Neuronal stem cell (in vitro differentiated cells): Measurements from ENCODE around the gene PHF3.

Experiments
- DNase-seq: peaks from one replicate; pipeline ENCODE4 v3.0.0-alpha.2; 2013; ENCODE audit warnings: low spot score
- H2AFZ ChIP-seq: one replicate; pipeline ENCODE4 v1.6.1; 2013; ENCODE audit warnings: mild to moderate bottlenecking, low read length, inconsistent platforms
- H2AK5ac ChIP-seq: 2 replicates; pipeline ENCODE4 v1.6.1; 2013; ENCODE audit warnings: low read depth, mild to moderate bottlenecking, inconsistent platforms, low read length, moderate library complexity, mixed read lengths
- H2BK120ac ChIP-seq: 2 replicates; pipeline ENCODE4 v1.6.1; 2013; ENCODE audit warnings: low read depth, mild to moderate bottlenecking, inconsistent platforms, low read length, moderate library complexity, mixed read lengths
- H2BK12ac ChIP-seq: one replicate; pipeline ENCODE4 v1.6.1; 2013; ENCODE audit warnings: low read length, inconsistent platforms
- H2BK15ac ChIP-seq: 2 replicates; pipeline ENCODE4 v1.6.1; 2013; ENCODE audit warnings: mild to moderate bottlenecking, low read length, inconsistent platforms, mixed read lengths
- H2BK5ac ChIP-seq: one replicate; pipeline ENCODE4 v1.6.1; 2013; ENCODE audit warnings: inconsistent platforms, mild to moderate bottlenecking, low read length, moderate library complexity
- H3K14ac ChIP-seq: one replicate; pipeline ENCODE4 v1.6.1; 2013; ENCODE audit warnings: low read length, inconsistent platforms
- H3K18ac ChIP-seq: 2 replicates; pipeline ENCODE4 v1.6.1; 2013; ENCODE audit warnings: low read length, inconsistent platforms
- H3K23ac ChIP-seq: 2 replicates; pipeline ENCODE4 v1.6.1; 2013; ENCODE audit warnings: low read depth, mild to moderate bottlenecking, mixed read lengths, low read length, inconsistent platforms; ENCODE audit not compliant: poor library complexity
- H3K27ac ChIP-seq: replicated peaks from 3 replicates; pipeline ENCODE4 v1.5.1; 2013; ENCODE audit warnings: low read length, inconsistent platforms
- H3K27me3 ChIP-seq, 3 experiments: 2 replicates each; pipeline ENCODE4 v1.6.1; 2013; ENCODE audit warnings: low read length in 3 of 3, mild to moderate bottlenecking in 2 of 3, inconsistent platforms in 1 of 3, low read depth in 1 of 3, mixed read lengths in 1 of 3, moderate library complexity in 1 of 3; ENCODE audit not compliant: control insufficient read depth in 3 of 3, insufficient read depth in 3 of 3
- H3K36me3 ChIP-seq, 2 donors: replicated peaks in 1 of 2; 2 replicates each; pipeline ENCODE4 v1.6.1; 2013; ENCODE audit warnings: low read length in 2 of 2; ENCODE audit not compliant: control insufficient read depth in 2 of 2, insufficient read depth in 2 of 2
- H3K4ac ChIP-seq: 2 replicates; pipeline ENCODE4 v1.6.1; 2013; ENCODE audit warnings: inconsistent platforms, mild to moderate bottlenecking, low read length, moderate library complexity
- H3K4me1 ChIP-seq, 2 donors: 1 replicate in 1 of 2; 2 replicates in 1 of 2; pipeline ENCODE4 v1.6.1; 2013; ENCODE audit warnings: low read length in 2 of 2, low read depth in 1 of 2; ENCODE audit not compliant: control insufficient read depth in 2 of 2, insufficient read depth in 1 of 2
- H3K4me2 ChIP-seq: one replicate; pipeline ENCODE4 v1.6.1; 2013; ENCODE audit warnings: mild to moderate bottlenecking, low read length, inconsistent platforms; ENCODE audit not compliant: insufficient read depth, poor library complexity, severe bottlenecking
- H3K4me3 ChIP-seq, 2 donors: 2 replicates each; pipeline ENCODE4 v1.5.1; 2013; ENCODE audit warnings: low read length in 2 of 2, mild to moderate bottlenecking in 2 of 2, inconsistent platforms in 1 of 2, moderate library complexity in 1 of 2
- H3K79me1 ChIP-seq: one replicate; pipeline ENCODE4 v1.6.1; 2013; ENCODE audit warnings: low read depth, mild to moderate bottlenecking, inconsistent platforms, low read length, moderate library complexity
- H3K9ac ChIP-seq: one replicate; pipeline ENCODE4 v1.6.1; 2013; ENCODE audit warnings: mild to moderate bottlenecking, low read depth, low read length, inconsistent platforms; ENCODE audit not compliant: poor library complexity
- H3K9me3 ChIP-seq, 2 donors: replicated peaks in 1 of 2; 2 replicates each; pipeline versions ENCODE3 to v1.6.1; 2013; ENCODE audit warnings: low read length in 2 of 2, mild to moderate bottlenecking in 2 of 2, inconsistent platforms in 1 of 2, low read depth in 1 of 2, mixed read lengths in 1 of 2, moderate library complexity in 1 of 2; ENCODE audit not compliant: control insufficient read depth in 2 of 2, insufficient read depth in 1 of 2
- H4K8ac ChIP-seq: one replicate; pipeline ENCODE4 v1.6.1; 2013; ENCODE audit warnings: low read depth, mild to moderate bottlenecking, inconsistent platforms, low read length, moderate library complexity
- H4K91ac ChIP-seq: one replicate; pipeline ENCODE4 v1.6.1; 2013; ENCODE audit warnings: low read length, low read depth, mild to moderate bottlenecking, inconsistent platforms; ENCODE audit not compliant: poor library complexity
- WGBS, 2 donors: extraction: QIAGEN DNeasy Blood & Tissue Kit; methylation state at CpG; one replicate each; pipeline ENCODE4 v1.1.7; 2013; ENCODE audit warnings: missing lambda C conversion rate in 2 of 2, mixed read lengths in 1 of 2; ENCODE audit not compliant: insufficient read length in 2 of 2, insufficient replicate concordance in 1 of 2; ENCODE audit errors: extremely low coverage in 2 of 2; 5-methylcytosine and 5-hydroxymethylcytosine counted together

Gene PHF3

DNA sequence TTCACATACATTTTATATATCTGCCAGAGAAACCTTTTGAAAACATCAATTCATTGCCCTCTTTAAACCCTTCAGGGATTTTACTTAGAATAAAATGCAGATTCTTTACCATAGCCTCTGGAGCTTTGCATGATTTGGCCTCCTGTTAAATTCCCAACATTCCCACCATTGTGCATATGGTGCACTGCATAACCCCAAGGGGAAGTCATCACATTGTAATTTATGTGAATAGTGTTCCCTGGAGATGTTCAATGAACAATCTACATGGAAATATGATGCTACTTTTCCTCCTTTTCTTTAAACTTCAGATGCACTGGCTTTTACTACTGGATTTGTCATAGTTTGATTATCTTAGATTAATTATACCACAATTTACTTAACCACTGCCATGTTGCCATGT, 94.7 kb downstream of the PHF3 start:
- H3K4me2 ChIP-seq, result no peak overlapping the region
- no peak overlapping the region for H3K9ac ChIP-seq
- H3K23ac ChIP-seq, result no peak overlapping the region
- H3K79me1 ChIP-seq, result no peaks in the 10 kb centered on the region
- no peaks in the 10 kb centered on the region for H3K9me3 ChIP-seq
- H3K18ac ChIP-seq, result no peak overlapping the region
- no peak overlapping the region for H4K8ac ChIP-seq
- no peak overlapping the region for H2BK5ac ChIP-seq
- H2AFZ ChIP-seq, result no peak overlapping the region
- H4K91ac ChIP-seq, result no peak overlapping the region
- H3K27ac ChIP-seq, result no peak overlapping the region
- no peak overlapping the region for H3K14ac ChIP-seq
- no peak overlapping the region for H2BK15ac ChIP-seq
- no peaks in the 10 kb centered on the region for H3K4me1 ChIP-seq
- H2BK12ac ChIP-seq, result no peak overlapping the region
- no peak overlapping the region for H3K4ac ChIP-seq
- H3K36me3 ChIP-seq, result no peaks in the 10 kb centered on the region
- no peak overlapping the region for H2BK120ac ChIP-seq
- no peak for DNase-seq
- H3K27me3 ChIP-seq, result no peaks in the 10 kb centered on the region
- H3K4me3 ChIP-seq, result no peak overlapping the region
- H2AK5ac ChIP-seq, result no peak overlapping the region

DNA sequence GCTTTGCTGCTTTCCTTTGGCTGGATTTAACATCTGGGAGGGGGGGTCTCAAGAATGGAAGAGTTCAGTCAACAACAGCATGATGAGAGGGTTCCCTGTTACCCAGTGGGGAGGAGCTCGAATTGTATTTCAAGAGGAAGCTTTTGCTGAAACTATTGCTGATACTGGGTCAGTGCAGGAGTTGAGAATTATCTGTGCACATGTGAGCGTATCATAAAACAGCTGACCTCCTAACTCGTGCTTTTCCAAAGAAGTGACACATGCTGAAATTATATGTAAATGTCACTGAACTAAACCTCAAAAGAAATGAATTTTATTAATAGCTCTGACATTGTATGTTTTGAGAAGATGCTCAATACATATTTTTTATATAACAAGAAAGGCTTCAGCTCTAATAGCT, 96.3 kb downstream of the PHF3 start:
- H4K8ac ChIP-seq, result no peak overlapping the region
- H2BK5ac ChIP-seq, result no peak overlapping the region
- no peak overlapping the region for H2AK5ac ChIP-seq
- no peak overlapping the region for H3K4ac ChIP-seq
- no peak overlapping the region for H3K9ac ChIP-seq
- no peak for DNase-seq
- H2BK120ac ChIP-seq, result no peak overlapping the region
- H3K14ac ChIP-seq, result no peak overlapping the region
- H3K9me3 ChIP-seq, result no peaks in the 10 kb centered on the region
- H4K91ac ChIP-seq, result no peak overlapping the region
- H2AFZ ChIP-seq, result no peak overlapping the region
- H3K36me3 ChIP-seq, result no peaks in the 10 kb centered on the region
- no peak overlapping the region for H3K4me2 ChIP-seq
- H3K27ac ChIP-seq, result no peak overlapping the region
- no peaks in the 10 kb centered on the region for H3K4me1 ChIP-seq
- no peak overlapping the region for H3K23ac ChIP-seq
- no peak overlapping the region for H2BK15ac ChIP-seq
- H2BK12ac ChIP-seq, result no peak overlapping the region
- no peaks in the 10 kb centered on the region for H3K79me1 ChIP-seq
- no peak overlapping the region for H3K4me3 ChIP-seq
- no peaks in the 10 kb centered on the region for H3K27me3 ChIP-seq
- no peak overlapping the region for H3K18ac ChIP-seq
- no CpG with 5 or more reads among the region's 3 CpGs for WGBS, 2 donors

DNA sequence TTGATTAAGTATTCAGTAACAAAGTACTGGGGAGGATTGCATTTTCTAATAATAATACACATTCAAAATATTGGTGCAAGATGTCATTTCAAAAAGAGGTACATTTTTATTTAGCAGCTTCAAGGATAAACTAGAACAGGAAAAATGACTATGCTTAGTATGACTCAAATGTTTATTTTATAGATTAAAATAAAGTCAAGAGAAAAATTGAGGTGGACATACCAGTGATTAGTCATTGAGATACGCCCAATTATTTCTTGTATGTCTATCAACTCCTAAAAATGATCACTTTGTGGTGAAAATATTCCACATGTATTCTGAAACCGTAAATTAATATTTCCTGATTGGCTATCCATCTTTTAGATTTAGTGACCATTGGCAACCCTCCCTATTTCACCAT, 96.7 kb downstream of the PHF3 start:
- Histone ChIP-seq H2BK120ac (no peak overlapping the region), H3K9me3 (no peaks in the 10 kb centered on the region), H3K9ac (no peak overlapping the region)

DNA sequence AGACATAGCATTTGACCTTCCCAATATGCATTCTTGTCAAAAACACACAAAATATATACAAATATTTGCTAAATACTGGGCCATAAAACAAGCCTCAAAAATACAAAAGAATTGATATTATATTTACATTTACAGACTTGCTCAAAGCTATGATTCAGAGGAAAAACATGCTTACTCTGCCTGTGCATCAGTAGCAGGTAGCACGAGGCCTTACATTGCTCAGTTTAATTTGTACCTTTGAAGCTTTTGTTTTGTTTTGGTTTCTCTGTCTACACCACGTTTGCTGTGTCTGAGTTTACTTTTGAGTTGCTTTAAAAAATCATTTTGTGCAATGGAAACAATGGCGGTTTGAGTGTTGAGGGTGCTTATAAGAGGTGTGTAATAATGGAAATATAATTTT, 99.3 kb downstream of the PHF3 start:
- Histone ChIP-seq H4K91ac (no peak overlapping the region), H3K9me3 (no peaks in the 10 kb centered on the region), H3K79me1 (no peaks in the 10 kb centered on the region), H3K36me3 (no peaks in the 10 kb centered on the region), H2AK5ac (no peak overlapping the region), H3K27ac (no peak overlapping the region), H2BK5ac (no peak overlapping the region), H3K4me3 (no peak overlapping the region), H3K14ac (no peak overlapping the region), H3K9ac (no peak overlapping the region), H4K8ac (no peak overlapping the region), H3K27me3 (no peaks in the 10 kb centered on the region), H2BK12ac (no peak overlapping the region), H2BK120ac (no peak overlapping the region), H3K4me2 (no peak overlapping the region), H2BK15ac (no peak overlapping the region), H2AFZ (no peak overlapping the region), H3K4ac (no peak overlapping the region), H3K4me1 (no peaks in the 10 kb centered on the region), H3K23ac (no peak overlapping the region), H3K18ac (no peak overlapping the region)
- no peak for DNase-seq
- WGBS, 2 donors, result no CpG with 5 or more reads among the region's 3 CpGs

More for the DNA sequence above, 96.7 kb downstream of the PHF3 start:
- no peak for DNase-seq
- Histone ChIP-seq H2AK5ac (no peak overlapping the region), H2BK12ac (no peak overlapping the region), H3K18ac (no peak overlapping the region), H2BK5ac (no peak overlapping the region), H3K4ac (no peak overlapping the region), H4K91ac (no peak overlapping the region), H3K4me1 (no peaks in the 10 kb centered on the region), H3K23ac (no peak overlapping the region), H4K8ac (no peak overlapping the region), H3K4me3 (no peak overlapping the region), H3K79me1 (no peaks in the 10 kb centered on the region), H3K36me3 (no peaks in the 10 kb centered on the region), H3K14ac (no peak overlapping the region), H3K27ac (no peak overlapping the region), H3K27me3 (no peaks in the 10 kb centered on the region), H3K4me2 (no peak overlapping the region), H2AFZ (no peak overlapping the region), H2BK15ac (no peak overlapping the region)
- WGBS, 2 donors, result no CpG with 5 or more reads among the region's 2 CpGs
